Endothelial cell of umbilical vein (primary cell): ENCODE data around the gene HAGH. TPM values are rescaled to one million over a fixed set of nuclear protein-coding genes. Genes with fewer than 3 reads are reported as not detected.

Experiments
- BruUV-seq: library from RNA; stranded (reverse); fragments of 400-500 nt; replicated peaks from 2 replicates; lab custom pipeline; 2021; lab: Mats Ljungman, UMichigan
- CTCF ChIA-PET: fragments of 300-600, 350-600 bp; sonication (Branson Sonifier 250); formaldehyde crosslinking; loops from one replicate; lab custom pipeline; 2021; ENCODE audit warnings: antibody characterized with exemption, inconsistent platforms; lab: Charles Lee
- POLR2A ChIA-PET: fragments of 300-600, 350-600 bp; sonication (Branson Sonifier 250); formaldehyde crosslinking; loops from one replicate; lab custom pipeline; 2021; ENCODE audit warnings: antibody characterized with exemption, inconsistent platforms; lab: Charles Lee
- DNase-seq: peaks from one replicate; pipeline ENCODE4 v3.0.0-alpha.2; 2011; ENCODE audit warnings: low read depth, low spot score
- FAIRE-seq: peaks from 2 replicates; lab custom pipeline; 2011; peaks lifted over from hg19 to GRCh38; lab: Jason Lieb, UNC
- H2AFZ ChIP-seq: 2 replicates; pipeline ENCODE4 v1.6.0; 2012; ENCODE audit warnings: low read depth, low read length, control low read depth, inconsistent platforms
- H3K27ac ChIP-seq: 2 replicates; pipeline ENCODE4 v1.5.1; 2011; ENCODE audit warnings: low read depth, mild to moderate bottlenecking, control low read depth, low read length, moderate library complexity; ENCODE audit not compliant: insufficient read depth
- H3K27me3 ChIP-seq, 2 experiments: 2 replicates each; pipeline versions ENCODE4 v1.6.0 to v1.6.1; 2011; ENCODE audit warnings: low read length in 2 of 2, mixed read lengths in 1 of 2; ENCODE audit not compliant: control insufficient read depth in 2 of 2, insufficient read depth in 2 of 2
- H3K36me3 ChIP-seq, 2 experiments: 2 replicates in 1 of 2; 3 replicates in 1 of 2; pipeline ENCODE4 v1.5.1; 2011; ENCODE audit warnings: low read length in 2 of 2, mild to moderate bottlenecking in 1 of 2, moderate library complexity in 1 of 2; ENCODE audit not compliant: control insufficient read depth in 2 of 2, insufficient read depth in 2 of 2; ENCODE audit errors: extremely low read depth in 1 of 2
- H3K4me1 ChIP-seq: 3 replicates; pipeline ENCODE4 v1.5.1; 2011; ENCODE audit warnings: mild to moderate bottlenecking, low read length; ENCODE audit not compliant: control insufficient read depth, insufficient read depth; ENCODE audit errors: extremely low read depth
- H3K4me2 ChIP-seq: 2 replicates; pipeline ENCODE4 v1.6.1; 2011; ENCODE audit warnings: low read length, control low read depth, mixed read lengths; ENCODE audit not compliant: insufficient read depth
- H3K4me3 ChIP-seq, 3 experiments: fragments of 200-600 bp in 1 of 3; sonication (generic), shearing (Covaris generic) in 1 of 3; replicated peaks in 1 of 3; 2 replicates each; pipeline ENCODE4 v1.5.1; 2011 to 2016; ENCODE audit warnings: control low read depth in 3 of 3, low read length in 3 of 3, mild to moderate bottlenecking in 2 of 3, inconsistent platforms in 1 of 3, low read depth in 1 of 3, moderate library complexity in 1 of 3; ENCODE audit not compliant: insufficient read depth in 1 of 3
- H3K79me2 ChIP-seq: 2 replicates; pipeline ENCODE4 v1.6.0; 2012; ENCODE audit warnings: low read length, inconsistent platforms; ENCODE audit not compliant: control insufficient read depth, insufficient read depth
- H3K9ac ChIP-seq: replicated peaks from 2 replicates; pipeline ENCODE3; 2011; ENCODE audit warnings: low read length, control low read depth; ENCODE audit not compliant: insufficient read depth; ENCODE audit errors: extremely low read depth
- H3K9me1 ChIP-seq: replicated peaks from 3 replicates; pipeline ENCODE4 v1.6.0; 2011; ENCODE audit warnings: mild to moderate bottlenecking, low read length; ENCODE audit not compliant: control insufficient read depth, insufficient read depth; ENCODE audit errors: extremely low read depth
- H3K9me3 ChIP-seq: replicated peaks from 2 replicates; pipeline ENCODE4 v1.5.1; 2012; ENCODE audit warnings: low read length, inconsistent platforms; ENCODE audit not compliant: control insufficient read depth, insufficient read depth
- H4K20me1 ChIP-seq: replicated peaks from 2 replicates; pipeline ENCODE3; 2011; ENCODE audit warnings: mild to moderate bottlenecking, low read length; ENCODE audit not compliant: control insufficient read depth, insufficient read depth; ENCODE audit errors: extremely low read depth
- CTCF ChIP-seq, 2 donors: IDR thresholded peaks; 1 replicate in 1 of 2; 2 replicates in 1 of 2; pipeline ENCODE4 v1.5.1; 2011; ENCODE audit warnings: low read length in 2 of 2, mild to moderate bottlenecking in 2 of 2, moderate library complexity in 2 of 2, control low read depth in 1 of 2, inconsistent platforms in 1 of 2, low read depth in 1 of 2; ENCODE audit not compliant: insufficient read depth in 1 of 2; ENCODE audit errors: extremely low read depth in 1 of 2
- EZH2 ChIP-seq: IDR thresholded peaks from 2 replicates; pipeline ENCODE4 v1.6.1; 2012; ENCODE audit warnings: borderline replicate concordance, low read depth, mild to moderate bottlenecking, moderate library complexity, low read length, inconsistent platforms; ENCODE audit not compliant: severe bottlenecking
- FOS ChIP-seq: IDR thresholded peaks from 2 replicates; pipeline ENCODE4 v1.6.1; 2011; ENCODE audit warnings: mild to moderate bottlenecking, low read length, moderate library complexity, borderline replicate concordance; ENCODE audit not compliant: insufficient read depth
- GATA2 ChIP-seq: IDR thresholded peaks from 2 replicates; pipeline ENCODE4 v1.7.0; 2011; ENCODE audit warnings: low read depth, mild to moderate bottlenecking, moderate library complexity, mixed read lengths, low read length; ENCODE audit not compliant: insufficient read length, insufficient read depth
- JUN ChIP-seq: IDR thresholded peaks from 2 replicates; pipeline ENCODE4 v1.6.1; 2011; ENCODE audit warnings: borderline replicate concordance, low read depth; ENCODE audit not compliant: insufficient read length, insufficient read depth
- MAX ChIP-seq: IDR thresholded peaks from 2 replicates; pipeline ENCODE4 v1.6.1; 2011; ENCODE audit not compliant: insufficient read depth, insufficient read length
- MYC ChIP-seq: IDR thresholded peaks from one replicate; pipeline ENCODE4 v1.6.1; 2011; ENCODE audit warnings: mild to moderate bottlenecking, low read depth, low read length
- POLR2A ChIP-seq: IDR thresholded peaks from 2 replicates; pipeline ENCODE4 v1.6.1; 2012; ENCODE audit warnings: low read depth, mild to moderate bottlenecking, control low read depth, low read length
- POLR2AphosphoS5 ChIP-seq: IDR thresholded peaks from 2 replicates; pipeline ENCODE4 v1.6.1; 2012; ENCODE audit warnings: low read depth, mild to moderate bottlenecking, control low read depth, low read length, moderate library complexity; ENCODE audit not compliant: insufficient read depth
- dilution Hi-C: fragments of 300-500 bp; cut with MboI; formaldehyde crosslinking; loops from one replicate; pipeline ENCODE4 v1.15.0; 2019; ENCODE audit warnings: low sequenced_read_pairs; ENCODE audit not compliant: extremely low pct_ligation_motif_present
- intact Hi-C: fragments of 100-400 bp; cut with micrococcal nuclease; formaldehyde crosslinking; loops from one replicate; pipeline ENCODE4 v1.10.0; 2022
- polyA plus RNA-seq, 4 experiments: library from polyadenylated mRNA; depleted of rRNA in 3 of 4; stranded (reverse) in 3 of 4; unstranded in 1 of 4; fragments of >200 nt; gene quantifications; 2 replicates each; pipeline versions ENCODE4 v1.2.1 to v1.2.3, GENCODE V29; 2011 to 2012; ENCODE audit warnings: missing spikeins in 1 of 4
- total RNA-seq: library from RNA; stranded (reverse); gene quantifications from 2 replicates; pipeline ENCODE4 v1.2.3, GENCODE V29; 2021

The HAGH gene
- total and polyA plus RNA-seq, 2 donors (not counting 3 experiments of a cell fraction or from before 2014, with no cell fraction given), result 54.3 to 84.2 TPM

- peak; percentile 4 for FAIRE-seq
- intact Hi-C loops, result loop anchor here (5.0 kb wide), 1 partner anchor 35 kb away; no protein-coding TSS in a partner anchor
- H3K9me1 ChIP-seq, result no peaks in the 10 kb centered on the region
- H3K79me2 ChIP-seq, result no peaks in the 10 kb centered on the region
- peak within 1 kb of the TSS in 2 of 3 experiments; percentile 13 to 23 for H3K4me3 ChIP-seq
- no peaks in the 10 kb centered on the region for H3K36me3 ChIP-seq
- peak within 1 kb of the TSS; percentile 36 for H3K4me2 ChIP-seq
- ChIA-PET CTCF (no interaction called here), POLR2A (no interaction called here)
- peak; percentile 16 for DNase-seq
- peaks cover 2% of the 10 kb centered on the region for H3K4me1 ChIP-seq
- H3K9me3 ChIP-seq, result no peaks in the 10 kb centered on the region
- BruUV-seq, result no TSS peak
- TF ChIP-seq FOS (no peak), JUN (no peak), MAX (no peak), GATA2 (no peak), POLR2AphosphoS5 (no peak), EZH2 (no peak), MYC (no peak), CTCF (IDR thresholded peaks at IDR 0.05; ENCODE audit: extremely low read depth in 1 of 2, insufficient read depth in 1 of 2, low read depth in 1 of 2, low read length in 2 of 2) (no peak), POLR2A (no peak)
- peaks cover 0 to 8% of the 10 kb centered on the region in 2 experiments for H3K27me3 ChIP-seq
- no peak within 1 kb of the TSS for H3K9ac ChIP-seq
- no peaks in the 10 kb centered on the region for H4K20me1 ChIP-seq
- H3K27ac ChIP-seq, result no peak within 1 kb of the TSS
- peak within 1 kb of the TSS; percentile 79 for H2AFZ ChIP-seq
- dilution Hi-C loops, result no loop called here
Observed at GRCh38 chr16:1871974-1872635, 45.5 kb upstream of the HAGH start, which contains the start of gene MEIOB. Gene MEIOB (minus strand): TSS chr16:1872164. CDS start chr16:1868175, 3,989 bp downstream.
